Measurements from ENCODE around the gene MYRIP.

GRCh38 chr3:40137591-40138295, 328.3 kb downstream of the MYRIP start:
- no peak for TF ChIP-seq CTCF (IDR thresholded peaks at IDR 0.05)
- no peak for TF ChIP-seq POLR2AphosphoS5 (IDR thresholded peaks at IDR 0.05)
